GM10266 (cell line): Measurements from ENCODE around the gene AIF1L.

Source experiments
- DNase-seq: peaks from one replicate; pipeline ENCODE4 v3.0.0; 2012; ENCODE audit errors: extremely low spot score
- CTCF ChIP-seq: IDR thresholded peaks from 2 replicates; pipeline ENCODE4 v1.5.1; 2012; ENCODE audit warnings: mild to moderate bottlenecking, low read depth; ENCODE audit not compliant: control insufficient read depth, insufficient read depth; ENCODE audit errors: missing control alignments

The AIF1L gene

GRCh38 chr9:131117121-131117761 is 20.9 kb downstream of the AIF1L start:
- TF ChIP-seq CTCF: no peak
- DNase-seq: no peak

GRCh38 chr9:131117762-131118145 is 21.4 kb downstream of the AIF1L start:
- no peak for DNase-seq
- TF ChIP-seq CTCF: no peak

GRCh38 chr9:131119600-131119999 is 23.3 kb downstream of the AIF1L start:
- no peak for TF ChIP-seq CTCF

GRCh38 chr9:131120620-131121228 is 24.4 kb downstream of the AIF1L start:
- DNase-seq: no peak
- TF ChIP-seq CTCF: no peak

More at GRCh38 chr9:131119600-131119999, 23.3 kb downstream of the AIF1L start:
- DNase-seq: no peak

GRCh38 chr9:131121346-131121745 is 25.0 kb downstream of the AIF1L start:
- DNase-seq: no peak
- TF ChIP-seq CTCF: no peak

GRCh38 chr9:131122158-131122557 is 25.8 kb downstream of the AIF1L start:
- no peak for DNase-seq
- TF ChIP-seq CTCF: no peak

- no peak for DNase-seq
- no peak for TF ChIP-seq CTCF
Observed at GRCh38 chr9:131125038-131125287, 28.6 kb downstream of the AIF1L start.
